ENCODE measurements around the gene MAN1C1.

GRCh38 chr1:25674807-25675084 lies 58.2 kb downstream of the MAN1C1 start:
- TF ChIP-seq POLR2A (IDR thresholded peaks at IDR 0.05) (no peak), CTCF (IDR thresholded peaks at IDR 0.05) (no peak)

Measured in body of pancreas (tissue), 4 donors.